GM12878 (cell line): ENCODE data around the gene OGFOD3. TPM values are rescaled to one million over a fixed set of nuclear protein-coding genes. Genes with fewer than 3 reads are reported as not detected.
"Not testable (repeated sequence)": the region's sequence is repeated elsewhere in the genome, so short reads cannot be mapped to it uniquely, and the experiment has no call there.

Source experiments
- ATAC-seq: fragments of 200-7000 bp; cut with Tn5 transposase; 3 replicates; pipeline ENCODE4 v1.9.1; 2020; ENCODE audit warnings: mild to moderate bottlenecking, moderate library complexity
- BruUV-seq: library from RNA; stranded (reverse); fragments of 400-500 nt; replicated peaks from 2 replicates; lab custom pipeline; 2021; lab: Mats Ljungman, UMichigan
- CTCF ChIA-PET: fragments of 300-600 bp; sonication (Branson Sonifier 250); formaldehyde crosslinking; extraction: SDS; loops from one replicate; lab custom pipeline; 2021; ENCODE audit warnings: inconsistent platforms; lab: Yijun Ruan, JAX
- POLR2A ChIA-PET: fragments of 350-600 bp; formaldehyde crosslinking; extraction: SDS; loops from one replicate; lab custom pipeline; 2021; ENCODE audit warnings: inconsistent platforms; lab: Charles Lee
- RAD21 ChIA-PET: fragments of 300-600 bp; sonication (Branson Sonifier 250); formaldehyde crosslinking; loops from one replicate; lab custom pipeline; 2023; ENCODE audit warnings: antibody characterized with exemption; ENCODE audit not compliant: unreplicated experiment; lab: Charles Lee
- SMC1A ChIA-PET: fragments of 300-600 bp; sonication (Branson Sonifier 250); formaldehyde crosslinking; loops from one replicate; lab custom pipeline; 2023; ENCODE audit not compliant: unreplicated experiment, uncharacterized antibody; lab: Charles Lee
- DNase-seq: peaks from one replicate; pipeline ENCODE4 v3.0.0-alpha.2; 2011; ENCODE audit warnings: low read depth, low spot score
- FAIRE-seq: peaks from 3 replicates; lab custom pipeline; 2011; peaks lifted over from hg19 to GRCh38; lab: Jason Lieb, UNC
- H2AFZ ChIP-seq: 2 replicates; pipeline ENCODE4 v1.6.0; 2011; ENCODE audit warnings: low read depth, low read length, control low read depth; ENCODE audit not compliant: control insufficient read depth
- H3K27ac ChIP-seq: 2 replicates; pipeline ENCODE4 v1.5.1; 2011; ENCODE audit warnings: control low read depth; ENCODE audit not compliant: control insufficient read depth, insufficient read depth
- H3K27me3 ChIP-seq, 2 experiments: replicated peaks in 1 of 2; 2 replicates each; pipeline versions ENCODE4 v1.6.0 to v1.6.1; 2011; ENCODE audit warnings: low read length in 1 of 2; ENCODE audit not compliant: control insufficient read depth in 2 of 2, insufficient read depth in 2 of 2
- H3K36me3 ChIP-seq, 2 experiments: 2 replicates each; pipeline ENCODE4 v1.5.1; 2011; ENCODE audit warnings: low read length in 1 of 2; ENCODE audit not compliant: control insufficient read depth in 2 of 2, insufficient read depth in 2 of 2
- H3K4me1 ChIP-seq: 2 replicates; pipeline ENCODE4 v1.6.1; 2011; ENCODE audit warnings: mild to moderate bottlenecking, low read length, moderate library complexity, mixed read lengths; ENCODE audit not compliant: control insufficient read depth, insufficient read depth
- H3K4me2 ChIP-seq: 2 replicates; pipeline ENCODE4 v1.6.0; 2011; ENCODE audit warnings: control low read depth; ENCODE audit not compliant: control insufficient read depth, insufficient read depth
- H3K4me3 ChIP-seq: fragments of 200-600 bp; sonication (generic); 2 replicates; pipeline ENCODE4 v1.5.1; 2016
- H3K79me2 ChIP-seq: 2 replicates; pipeline ENCODE4 v1.6.0; 2011; ENCODE audit warnings: low read length; ENCODE audit not compliant: control insufficient read depth, insufficient read depth
- H3K9ac ChIP-seq: 2 replicates; pipeline ENCODE4 v1.8.0; 2011; ENCODE audit warnings: low read length, control low read depth, mixed read lengths; ENCODE audit not compliant: control insufficient read depth, insufficient read depth
- H3K9me3 ChIP-seq: replicated peaks from 3 replicates; pipeline ENCODE4 v1.5.1; 2011; ENCODE audit warnings: mild to moderate bottlenecking, low read length; ENCODE audit not compliant: control insufficient read depth, insufficient read depth
- H4K20me1 ChIP-seq: 2 replicates; pipeline ENCODE4 v1.6.0; 2011; ENCODE audit not compliant: control insufficient read depth, insufficient read depth
- BRCA1 ChIP-seq: IDR thresholded peaks from 2 replicates; pipeline ENCODE4 v1.6.1; 2011; ENCODE audit warnings: low read depth, low read length, improper control_type of control experiment
- CREM ChIP-seq: IDR thresholded peaks from 2 replicates; pipeline ENCODE4 v1.6.1; 2014; ENCODE audit warnings: antibody characterized with exemption, low read depth
- E2F8 ChIP-seq: fragments of 450-650 bp; IDR thresholded peaks from 2 replicates; pipeline ENCODE4 v1.6.1; 2018; ENCODE audit warnings: mild to moderate bottlenecking, low read depth, moderate library complexity; ENCODE audit not compliant: partially characterized antibody
- POU2F2 ChIP-seq: IDR thresholded peaks from 3 replicates; pipeline ENCODE4 v1.6.1; 2011; ENCODE audit warnings: low read depth, mild to moderate bottlenecking, low read length, borderline replicate concordance
- SIX5 ChIP-seq: IDR thresholded peaks from 2 replicates; pipeline ENCODE4 v1.6.1; 2011; ENCODE audit warnings: mild to moderate bottlenecking, low read depth, low read length, moderate library complexity; ENCODE audit not compliant: severe bottlenecking
- SP1 ChIP-seq: IDR thresholded peaks from one replicate; pipeline ENCODE4 v1.6.1; 2011; ENCODE audit warnings: low read depth, low read length
- ZZZ3 ChIP-seq: IDR thresholded peaks from 2 replicates; pipeline ENCODE4 v1.6.1; 2011; ENCODE audit warnings: low read depth; ENCODE audit not compliant: control insufficient read depth, insufficient read length
- WGBS: methylation state at CpG from one replicate; pipeline ENCODE4 v1.1.6; 2016; ENCODE audit warnings: low lambda C conversion rate; ENCODE audit not compliant: insufficient replicate concordance, insufficient coverage; ENCODE audit errors: missing lambda C conversion rate; 5-methylcytosine and 5-hydroxymethylcytosine counted together
- in situ Hi-C: fragments of 300-500 bp; cut with MboI; formaldehyde crosslinking; loops from 9 replicates; pipeline ENCODE4 v1.14.3; 2018; ENCODE audit warnings: mixed read lengths
- intact Hi-C: fragments of 100-400 bp; cut with micrococcal nuclease; formaldehyde crosslinking; loops from one replicate; pipeline ENCODE4 v1.14.2; 2022; ENCODE audit not compliant: unreplicated experiment
- polyA plus RNA-seq, 11 experiments: library from polyadenylated mRNA; depleted of rRNA in 4 of 11; unstranded in 6 of 11; stranded (reverse) in 5 of 11; fragments of >200 nt; fragmentation: Nextera tagmentation in 4 of 11; fragmentation: Illumina TruSeq in 1 of 11; extraction: Ambion mirVana in 4 of 11; extraction: Trizol in 1 of 11; gene quantifications; 1 replicate in 1 of 11; 2 replicates in 10 of 11; pipeline versions ENCODE4 v1.2.1 to v1.2.3, GENCODE V29; 2011 to 2016; ENCODE audit warnings: inconsistent platforms in 2 of 11, missing spikeins in 2 of 11, low read depth in 1 of 11
- total RNA-seq, 4 experiments: library from RNA; depleted of rRNA in 3 of 4; stranded (reverse); fragments of >200 nt in 3 of 4; fragmentation: Illumina TruSeq in 1 of 4; extraction: Trizol in 1 of 4; gene quantifications; 2 replicates each; pipeline versions ENCODE4 v1.2.1 to v1.2.3, GENCODE V29; 2013 to 2021

The OGFOD3 gene
- total and polyA plus RNA-seq, 10 of the 15 experiments (the other 5 are each of a cell fraction or from before 2014, with no cell fraction given) = 0.48 to 28.4 (median 18.3) TPM

- TF ChIP-seq SIX5 = no peak
- no peak for TF ChIP-seq SP1
- no peak for TF ChIP-seq CREM
- no peak for TF ChIP-seq ZZZ3
- TF ChIP-seq POU2F2 = no peak
- TF ChIP-seq E2F8 = no peak
- no peak for TF ChIP-seq BRCA1
Observed at GRCh38 chr17:82373731-82374625, 44.4 kb downstream of the OGFOD3 start (continued).

- H3K36me3 ChIP-seq, POLR2A ChIA-PET, RAD21 ChIA-PET, BruUV-seq, H4K20me1 ChIP-seq, H3K4me3 ChIP-seq, in situ Hi-C loops, intact Hi-C loops, H2AFZ ChIP-seq, H3K79me2 ChIP-seq, DNase-seq, FAIRE-seq, H3K9ac ChIP-seq, H3K4me2 ChIP-seq, H3K9me3 ChIP-seq, H3K27me3 ChIP-seq, ATAC-seq, H3K27ac ChIP-seq: not testable (repeated sequence)
- CTCF ChIA-PET = interaction anchor here (0.7 to 1.5 kb wide), 3 partner anchors 35 to 178 kb away, joined by 3 to 4 read pairs (median 3); no protein-coding TSS in a partner anchor
- SMC1A ChIA-PET = interaction anchor here (0.9 kb wide), 1 partner anchor 30 kb away, joined by 3 read pairs; no protein-coding TSS in a partner anchor
- 27% methylated on average over 10 of the region's 10 CpGs for WGBS
- H3K4me1 ChIP-seq = peaks cover 12% of the 10 kb centered on the region
Observed at GRCh38 chr17:82373072-82373452, 45.3 kb downstream of the OGFOD3 start.
